Fibroblast of lung (primary cell): ENCODE measurements around the gene EIF2B2. TPM values are rescaled to one million over a fixed set of nuclear protein-coding genes. Genes with fewer than 3 reads are reported as not detected.

Source experiments
- DNase-seq, 2 donors: peaks; one replicate each; pipeline versions ENCODE4 v3.0.0 to v3.0.0-alpha.2; 2010; ENCODE audit warnings: low read depth in 2 of 2
- H2AFZ ChIP-seq: 2 replicates; pipeline ENCODE4 v1.5.1; 2012; ENCODE audit warnings: low read length, control low read depth, inconsistent platforms
- H3K27ac ChIP-seq: 2 replicates; pipeline ENCODE4 v1.5.1; 2011; ENCODE audit warnings: low read length, control low read depth; ENCODE audit not compliant: insufficient read depth
- H3K27me3 ChIP-seq: 2 replicates; pipeline ENCODE4 v1.5.1; 2011; ENCODE audit warnings: mild to moderate bottlenecking, low read length; ENCODE audit not compliant: control insufficient read depth, insufficient read depth
- H3K36me3 ChIP-seq: 2 replicates; pipeline ENCODE4 v1.5.1; 2011; ENCODE audit warnings: low read length; ENCODE audit not compliant: control insufficient read depth, insufficient read depth
- H3K4me1 ChIP-seq: 2 replicates; pipeline ENCODE4 v1.5.1; 2011; ENCODE audit warnings: low read length; ENCODE audit not compliant: control insufficient read depth, insufficient read depth; ENCODE audit errors: extremely low read depth
- H3K4me2 ChIP-seq: 2 replicates; pipeline ENCODE4 v1.5.1; 2011; ENCODE audit warnings: low read length, control low read depth; ENCODE audit not compliant: insufficient read depth; ENCODE audit errors: extremely low read depth
- H3K4me3 ChIP-seq, 4 experiments: fragments of 200-600 bp in 1 of 4; sonication (generic) in 1 of 4; replicated peaks in 1 of 4; 2 replicates each; pipeline ENCODE4 v1.5.1; 2011 to 2016; ENCODE audit warnings: low read length in 4 of 4, low read depth in 3 of 4, mild to moderate bottlenecking in 3 of 4, control low read depth in 2 of 4, inconsistent platforms in 1 of 4, mixed read lengths in 1 of 4; ENCODE audit not compliant: insufficient read depth in 1 of 4; ENCODE audit errors: control extremely low read depth in 1 of 4
- H3K79me2 ChIP-seq: 2 replicates; pipeline ENCODE4 v1.5.1; 2012; ENCODE audit warnings: mild to moderate bottlenecking, low read length, inconsistent platforms; ENCODE audit not compliant: control insufficient read depth, insufficient read depth
- H3K9ac ChIP-seq: 2 replicates; pipeline ENCODE4 v1.5.1; 2011; ENCODE audit warnings: mild to moderate bottlenecking, low read length, control low read depth; ENCODE audit not compliant: insufficient read depth
- H3K9me3 ChIP-seq: 2 replicates; pipeline ENCODE4 v1.5.1; 2012; ENCODE audit warnings: low read depth, low read length; ENCODE audit not compliant: control insufficient read depth, insufficient read depth
- H4K20me1 ChIP-seq: 2 replicates; pipeline ENCODE4 v1.5.1; 2011; ENCODE audit warnings: low read length; ENCODE audit not compliant: control insufficient read depth, insufficient read depth; ENCODE audit errors: extremely low read depth
- CTCF ChIP-seq, 2 donors: IDR thresholded peaks in 1 of 2; conservative IDR thresholded peaks in 1 of 2; 1 replicate in 1 of 2; 2 replicates in 1 of 2; pipeline ENCODE4 v1.5.1; 2011 to 2012; ENCODE audit warnings: low read length in 2 of 2, control low read depth in 1 of 2, inconsistent platforms in 1 of 2, low read depth in 1 of 2, mild to moderate bottlenecking in 1 of 2
- EZH2 ChIP-seq: IDR thresholded peaks from 2 replicates; pipeline ENCODE4 v1.5.1; 2012; ENCODE audit warnings: low read length, control low read depth, mild to moderate bottlenecking; ENCODE audit errors: missing control alignments
- polyA plus RNA-seq, 2 donors: library from polyadenylated mRNA; depleted of rRNA in 1 of 2; stranded (reverse) in 1 of 2; unstranded in 1 of 2; fragments of >200 nt; gene quantifications; 2 replicates each; pipeline ENCODE4 v1.2.1, GENCODE V29; 2011 to 2012; ENCODE audit warnings: missing spikeins in 1 of 2
- total RNA-seq: library from RNA; depleted of rRNA; stranded (reverse); fragments of >200 nt; gene quantifications from 2 replicates; pipeline ENCODE4 v1.2.1, GENCODE V29; 2014

The EIF2B2 gene
- total and polyA plus RNA-seq, 2 donors (not counting 1 experiment from before 2014, with no cell fraction given) = 30.2 to 83.6 TPM

DNA sequence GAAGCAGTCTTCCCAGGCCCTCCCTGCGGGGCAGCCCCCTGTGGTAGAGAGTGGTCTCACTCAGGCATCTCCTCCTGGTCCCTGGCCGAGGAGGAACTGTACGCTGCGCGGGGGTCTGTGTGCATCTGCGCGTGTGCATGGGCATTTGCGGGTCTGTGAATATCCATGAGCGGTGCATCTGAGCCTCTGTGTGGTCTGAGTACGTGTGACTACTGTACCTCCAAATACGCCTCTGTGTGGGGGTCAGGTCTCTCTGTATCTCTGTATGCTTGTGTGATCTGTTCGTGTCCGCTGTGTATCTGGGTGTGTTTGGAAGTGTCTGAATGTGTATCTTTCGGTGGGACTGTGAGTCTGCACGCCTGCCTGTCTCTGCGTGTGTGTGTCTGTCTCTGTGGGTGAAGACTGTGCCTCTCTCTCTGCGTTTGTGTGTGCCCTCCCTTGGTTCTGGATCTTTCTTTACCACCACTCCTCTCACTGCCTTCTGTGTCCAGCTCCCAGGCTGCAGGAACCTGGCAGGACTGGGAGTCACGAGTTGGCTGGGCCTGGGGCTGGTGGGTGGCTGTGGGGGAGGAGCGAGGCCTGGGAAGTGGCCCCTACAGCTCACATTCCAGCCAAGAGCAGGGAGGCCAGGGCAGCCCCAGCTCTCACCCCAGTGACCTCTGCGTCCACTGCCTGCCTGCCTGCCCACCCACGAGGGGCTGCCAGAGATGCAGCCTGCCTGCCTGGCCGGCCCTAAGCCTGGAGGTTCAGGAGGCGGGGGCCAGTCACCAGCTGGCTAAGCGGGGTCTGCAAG, 46.2 kb upstream of the EIF2B2 start:
- TF ChIP-seq EZH2 = no peak
- no peak for TF ChIP-seq CTCF (conservative IDR thresholded peaks at IDR 0.05 in 1 of 2, IDR thresholded peaks at IDR 0.05 in 1 of 2; ENCODE audit: low read depth in 1 of 2, low read length in 2 of 2)
- Histone ChIP-seq H3K36me3 (no peaks in the 10 kb centered on the region), H4K20me1 (no peaks in the 10 kb centered on the region), H2AFZ (no peak overlapping the region), H3K27ac (no peak overlapping the region), H3K4me2 (no peak overlapping the region), H3K79me2 (no peaks in the 10 kb centered on the region), H3K4me3 (no peak overlapping the region), H3K27me3 (peaks cover 14% of the 10 kb centered on the region), H3K4me1 (no peaks in the 10 kb centered on the region), H3K9me3 (no peaks in the 10 kb centered on the region), H3K9ac (no peak overlapping the region)
- DNase-seq = no peak

GRCh38 chr14:74959596-74960180, 43.0 kb upstream of the EIF2B2 start:
- no peak overlapping the region for H3K27ac ChIP-seq
- H3K4me1 ChIP-seq = no peaks in the 10 kb centered on the region

More at GRCh38 chr14:74959596-74960180, 43.0 kb upstream of the EIF2B2 start:
- H2AFZ ChIP-seq = no peak overlapping the region
- TF ChIP-seq CTCF (conservative IDR thresholded peaks at IDR 0.05 in 1 of 2, IDR thresholded peaks at IDR 0.05 in 1 of 2; ENCODE audit: low read depth in 1 of 2, low read length in 2 of 2) (no peak), EZH2 (no peak)
- peaks cover 17% of the 10 kb centered on the region for H3K27me3 ChIP-seq
- no peaks in the 10 kb centered on the region for H3K79me2 ChIP-seq
- no peak overlapping the region for H3K9ac ChIP-seq
- no peaks in the 10 kb centered on the region for H4K20me1 ChIP-seq
- H3K36me3 ChIP-seq = no peaks in the 10 kb centered on the region
- no peak for DNase-seq
- H3K9me3 ChIP-seq = no peaks in the 10 kb centered on the region
- no peak overlapping the region for H3K4me2 ChIP-seq
- no peak overlapping the region for H3K4me3 ChIP-seq
